GM12872 (cell line): ENCODE results near the gene VAV3.

ENCODE experiments used
- TF ChIP-seq, protein P1 (sequence below): IDR thresholded peaks from 3 replicates; pipeline ENCODE4 v1.5.1; 2011; ENCODE audit warnings: low read depth, mild to moderate bottlenecking, low read length, moderate library complexity; ENCODE audit not compliant: insufficient read depth

VAV3 gene

DNA sequence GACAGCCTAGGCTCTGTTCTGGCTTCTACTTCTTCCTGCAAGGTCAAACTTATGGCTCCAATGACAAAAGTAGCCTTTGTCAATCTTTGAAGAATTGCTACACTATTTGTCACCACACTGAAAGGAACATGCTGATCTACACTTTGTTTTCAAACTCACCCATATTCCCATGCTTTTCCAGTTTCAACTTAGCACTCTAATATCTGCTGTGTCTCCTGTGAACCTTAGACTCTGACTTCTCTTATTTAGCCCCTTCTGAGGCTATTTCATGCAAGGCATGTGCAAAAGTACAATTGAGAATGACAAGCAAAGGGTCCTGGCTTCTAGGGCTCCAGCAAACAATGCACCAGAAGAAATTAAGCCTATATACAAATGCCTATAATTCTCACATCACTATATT, 374.9 kb downstream of the VAV3 start:
- TF ChIP-seq, protein P1, sequence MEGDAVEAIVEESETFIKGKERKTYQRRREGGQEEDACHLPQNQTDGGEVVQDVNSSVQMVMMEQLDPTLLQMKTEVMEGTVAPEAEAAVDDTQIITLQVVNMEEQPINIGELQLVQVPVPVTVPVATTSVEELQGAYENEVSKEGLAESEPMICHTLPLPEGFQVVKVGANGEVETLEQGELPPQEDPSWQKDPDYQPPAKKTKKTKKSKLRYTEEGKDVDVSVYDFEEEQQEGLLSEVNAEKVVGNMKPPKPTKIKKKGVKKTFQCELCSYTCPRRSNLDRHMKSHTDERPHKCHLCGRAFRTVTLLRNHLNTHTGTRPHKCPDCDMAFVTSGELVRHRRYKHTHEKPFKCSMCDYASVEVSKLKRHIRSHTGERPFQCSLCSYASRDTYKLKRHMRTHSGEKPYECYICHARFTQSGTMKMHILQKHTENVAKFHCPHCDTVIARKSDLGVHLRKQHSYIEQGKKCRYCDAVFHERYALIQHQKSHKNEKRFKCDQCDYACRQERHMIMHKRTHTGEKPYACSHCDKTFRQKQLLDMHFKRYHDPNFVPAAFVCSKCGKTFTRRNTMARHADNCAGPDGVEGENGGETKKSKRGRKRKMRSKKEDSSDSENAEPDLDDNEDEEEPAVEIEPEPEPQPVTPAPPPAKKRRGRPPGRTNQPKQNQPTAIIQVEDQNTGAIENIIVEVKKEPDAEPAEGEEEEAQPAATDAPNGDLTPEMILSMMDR = no peak

DNA sequence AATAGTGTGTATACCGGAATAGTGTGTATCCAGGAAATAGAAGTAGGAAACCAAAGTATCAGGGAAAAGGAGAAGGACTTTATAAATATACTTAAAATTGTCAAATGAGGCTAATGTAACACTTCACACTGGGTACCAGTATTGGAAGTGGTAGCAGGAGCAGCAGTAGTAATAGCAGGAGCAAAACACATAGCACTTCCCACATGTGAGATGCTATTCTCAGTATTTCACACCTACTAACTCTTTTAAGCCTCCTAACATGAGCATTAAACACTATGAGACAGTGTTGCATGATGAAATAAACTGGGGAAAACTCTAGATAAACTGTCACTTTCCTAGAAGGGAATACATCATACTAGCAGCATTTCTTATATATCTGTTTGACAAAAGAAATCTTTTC, 376.7 kb downstream of the VAV3 start:
- TF ChIP-seq, protein P1 = no peak

DNA sequence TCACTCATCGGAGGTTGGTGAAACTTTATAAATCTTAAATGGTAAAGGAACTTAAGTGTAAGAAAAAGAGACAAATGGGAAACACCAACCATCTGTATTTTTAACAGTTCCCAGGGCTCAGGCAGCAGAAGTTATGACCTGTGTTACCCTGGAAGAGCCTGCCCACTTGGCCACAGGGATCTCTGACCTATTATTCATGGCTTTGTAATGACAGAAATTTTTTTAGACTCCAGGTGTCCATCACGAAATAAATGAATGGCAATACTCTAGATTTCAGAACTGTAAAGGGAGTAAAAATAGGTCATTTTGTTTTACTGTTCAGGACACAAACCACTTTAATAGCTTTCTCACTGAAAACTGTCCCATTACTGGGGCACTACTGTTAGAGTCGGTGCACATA, 389.8 kb downstream of the VAV3 start:
- TF ChIP-seq, protein P1 = no peak

DNA sequence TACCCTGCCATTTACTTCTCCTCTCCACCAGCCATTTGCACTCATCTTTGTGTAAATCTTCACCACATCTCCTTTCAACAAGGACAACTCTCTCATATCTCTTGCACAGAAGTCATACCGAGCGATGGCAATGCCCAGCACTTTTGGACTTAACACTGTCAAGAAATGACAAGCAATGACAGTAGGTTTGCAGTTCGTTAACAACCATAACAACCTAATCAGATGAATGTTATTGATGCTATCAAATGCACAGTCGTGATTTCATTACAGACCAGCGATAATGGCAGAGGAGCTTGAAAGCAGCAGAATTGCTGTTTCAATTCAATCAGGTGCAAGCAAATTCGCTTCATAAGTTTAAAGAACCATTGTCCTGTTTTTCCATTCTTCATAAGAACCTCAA, 390.9 kb downstream of the VAV3 start:
- TF ChIP-seq, protein P1 = no peak

DNA sequence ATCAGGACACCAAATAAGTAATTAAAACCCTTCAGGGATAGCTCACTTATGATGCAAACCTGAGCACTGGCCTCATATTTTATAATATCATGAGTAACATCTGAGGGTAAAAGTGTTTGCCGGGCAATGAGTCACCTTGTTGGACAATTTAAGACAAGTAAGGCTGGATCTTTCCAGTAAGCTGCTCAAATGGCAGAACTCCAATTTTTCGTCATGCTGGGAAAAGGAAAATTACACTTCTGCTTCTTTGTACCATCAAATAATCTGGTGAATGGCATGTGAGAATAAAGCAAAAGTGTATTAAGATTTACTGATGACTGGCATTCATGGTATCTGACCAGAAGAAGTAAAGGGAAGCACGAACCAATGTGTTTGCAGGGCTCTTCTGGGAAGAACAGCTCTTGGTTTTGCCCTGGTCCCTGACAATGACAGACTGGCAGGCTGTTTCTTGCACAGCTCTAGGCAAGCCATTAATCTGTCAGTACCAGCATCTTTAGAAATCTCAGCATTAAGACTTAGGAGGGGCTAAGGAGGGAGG, 392.2 kb downstream of the VAV3 start:
- TF ChIP-seq, protein P1 = no peak

DNA sequence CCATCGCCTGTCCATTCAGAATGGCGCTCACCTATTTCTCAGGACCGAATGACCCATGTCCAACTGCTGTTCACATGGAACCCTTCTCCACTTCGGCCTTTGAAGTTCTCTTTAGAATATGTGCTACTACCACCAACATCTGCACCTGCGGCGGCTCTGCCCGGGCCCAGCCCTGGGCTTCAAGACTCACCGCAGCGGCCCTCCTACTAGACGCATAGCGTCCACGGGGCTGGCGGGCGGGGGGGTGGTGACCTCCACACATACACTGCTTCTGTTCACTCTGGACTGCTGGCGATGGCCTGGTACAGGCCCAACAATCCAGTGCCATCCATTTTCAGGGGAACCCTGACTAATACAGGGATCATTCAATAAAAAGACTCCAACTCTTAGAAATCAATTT, 394.2 kb downstream of the VAV3 start:
- TF ChIP-seq, protein P1 = no peak

DNA sequence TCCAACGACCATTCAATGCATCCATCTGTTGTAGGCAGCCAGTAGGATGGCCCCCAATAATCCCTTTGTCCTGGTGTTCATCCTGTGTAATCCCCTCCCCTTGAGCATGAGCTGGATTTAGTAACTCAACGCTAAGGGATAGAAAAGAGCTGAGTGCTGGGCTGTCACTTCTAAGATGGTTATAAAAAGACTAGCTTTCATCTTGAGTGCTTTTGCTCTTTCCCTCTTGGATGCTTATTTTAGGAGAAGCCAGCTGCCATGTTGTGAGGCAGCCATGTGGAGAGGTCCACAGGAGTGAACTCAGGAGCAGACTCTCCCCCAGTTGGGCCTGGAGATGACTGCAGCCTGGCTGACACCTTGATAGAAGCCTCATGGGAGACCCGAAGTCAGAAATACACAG, 401.5 kb downstream of the VAV3 start:
- TF ChIP-seq, protein P1 = no peak
